Measurements from ENCODE around the gene ARHGAP10.

- TF ChIP-seq CTCF (IDR thresholded peaks at IDR 0.05): no peak
- TF ChIP-seq POLR2AphosphoS5 (IDR thresholded peaks at IDR 0.05; ENCODE audit: low read depth, low read length): no peak
- no peak for TF ChIP-seq TCF7L2 (IDR thresholded peaks at IDR 0.05; ENCODE audit: low read depth, low read length)
Measured at GRCh38 chr4:148081745-148082144, 349.9 kb downstream of the ARHGAP10 start.

Data from Panc1 (cell line).